Activated CD8-positive, alpha-beta T cell treated with anti-CD3 and anti-CD28 coated beads for 36 hours (primary cell): ENCODE results near the gene SBNO2. TPM values are rescaled to one million over a fixed set of nuclear protein-coding genes. Genes with fewer than 3 reads are reported as not detected.

Experiments used
- ATAC-seq: fragments of 200-7000 bp; cut with Tn5 transposase; one replicate; pipeline ENCODE4 v1.10.0; 2021; ENCODE audit warnings: mild to moderate bottlenecking, moderate library complexity
- CTCF ChIA-PET: fragments of 350-600 bp; sonication (Branson Sonifier 250); formaldehyde crosslinking; loops from one replicate; lab custom pipeline; 2021; ENCODE audit warnings: antibody characterized with exemption; lab: Charles Lee
- POLR2A ChIA-PET: fragments of 350-600 bp; sonication (Branson Sonifier 250); formaldehyde crosslinking; loops from one replicate; lab custom pipeline; 2021; ENCODE audit warnings: antibody characterized with exemption; lab: Charles Lee
- DNase-seq: peaks from one replicate; pipeline ENCODE4 v3.0.0-alpha.2; 2020
- H3K27ac Mint-ChIP-seq: one replicate; pipeline ENCODE4 v1.8.0; 2021; ENCODE audit warnings: mild to moderate bottlenecking, mixed read lengths
- H3K27me3 Mint-ChIP-seq: one replicate; pipeline ENCODE4 v1.8.0; 2021; ENCODE audit warnings: mixed read lengths
- H3K36me3 Mint-ChIP-seq: one replicate; pipeline ENCODE4 v1.8.0; 2021; ENCODE audit warnings: low read depth, mixed read lengths
- H3K4me1 Mint-ChIP-seq: one replicate; pipeline ENCODE4 v1.8.0; 2021; ENCODE audit warnings: low read depth, mixed read lengths
- H3K4me3 Mint-ChIP-seq: one replicate; pipeline ENCODE4 v1.8.0; 2021; ENCODE audit warnings: mild to moderate bottlenecking, moderate library complexity, mixed read lengths
- H3K9me3 Mint-ChIP-seq: one replicate; pipeline ENCODE4 v1.8.0; 2021; ENCODE audit warnings: mixed read lengths
- CTCF ChIP-seq: fragments of 200-600 bp; IDR thresholded peaks from one replicate; pipeline ENCODE4 v1.8.0; 2022; ENCODE audit warnings: antibody characterized with exemption, mild to moderate bottlenecking
- intact Hi-C: fragments of 100-400 bp; cut with micrococcal nuclease; formaldehyde crosslinking; loops from one replicate; pipeline ENCODE4 v1.10.0; 2022
- total RNA-seq, 2 experiments: library from RNA; stranded (reverse); gene quantifications; one replicate each; pipeline ENCODE4 v1.2.3, GENCODE V29; 2021

The SBNO2 gene
- total RNA-seq, 2 experiments from 2014 or later, result 41.7 to 42.0 TPM

DNA sequence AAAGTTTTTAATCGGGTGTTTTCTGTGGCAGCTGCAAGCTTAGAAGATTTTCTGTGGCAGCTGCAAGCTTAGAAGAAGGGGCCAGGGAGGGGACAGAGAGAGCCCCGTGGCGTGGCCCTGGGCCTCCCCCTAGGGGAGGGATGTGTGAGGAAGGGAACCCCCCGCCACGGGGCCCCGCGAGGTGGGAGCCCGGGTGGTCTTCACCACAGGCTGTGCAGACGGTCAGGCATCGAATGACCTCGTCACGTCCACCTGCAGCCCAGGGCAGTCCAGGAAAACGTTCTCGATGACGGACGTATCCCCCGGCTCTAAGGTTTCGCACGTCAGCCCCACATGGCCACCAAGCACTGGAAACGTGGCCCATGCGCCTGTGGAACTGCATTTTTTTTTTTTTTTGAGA is 87.5 kb downstream of the SBNO2 start:
- Mint-ChIP-seq H3K36me3 (peaks cover 58% of the 10 kb centered on the region), H3K27me3 (no peaks in the 10 kb centered on the region), H3K4me3 (no peak overlapping the region), H3K27ac (no peak overlapping the region), H3K4me1 (peaks cover 57% of the 10 kb centered on the region), H3K9me3 (no peaks in the 10 kb centered on the region)
- DNase-seq (no peak), ATAC-seq (no peak)
- ChIA-PET POLR2A (interaction anchor here (1.2 to 10.0 kb wide), 10 partner anchors 8 to 175 kb away, joined by 3 to 148 read pairs (median 6); partner anchors contain the start of genes ARHGAP45, CNN2 and POLR2E), CTCF (interaction anchor here (1.1 to 2.4 kb wide), 2 partner anchors 20 to 154 kb away, joined by 3 to 10 read pairs; partner anchors contain the start of gene ARHGAP45)
- no peak for TF ChIP-seq CTCF
- intact Hi-C loops, result no loop called here

- Mint-ChIP-seq H3K4me3 (no peak overlapping the region), H3K4me1 (peaks cover 56% of the 10 kb centered on the region), H3K36me3 (peaks cover 60% of the 10 kb centered on the region), H3K27me3 (no peaks in the 10 kb centered on the region), H3K27ac (no peak overlapping the region), H3K9me3 (no peaks in the 10 kb centered on the region)
- intact Hi-C loops, result no loop called here
- no peak for TF ChIP-seq CTCF
- no peak for DNase-seq
- no peak for ATAC-seq
- ChIA-PET CTCF (interaction anchor here (1.1 kb wide), 1 partner anchor 155 kb away, joined by 3 read pairs; no protein-coding TSS in a partner anchor), POLR2A (interaction anchor here (1.2 to 10.0 kb wide), 11 partner anchors 9 to 176 kb away, joined by 3 to 148 read pairs (median 6); partner anchors contain the start of genes ARHGAP45, CNN2 and POLR2E)
Observed at GRCh38 chr19:1085676-1086442, 88.2 kb downstream of the SBNO2 start.

- Mint-ChIP-seq H3K4me1 (peaks cover 58% of the 10 kb centered on the region), H3K4me3 (no peak overlapping the region), H3K27ac (peak overlapping the region; percentile 40), H3K27me3 (no peaks in the 10 kb centered on the region), H3K9me3 (no peaks in the 10 kb centered on the region), H3K36me3 (peaks cover 64% of the 10 kb centered on the region)
- ChIA-PET POLR2A (interaction anchor here (0.7 to 10.0 kb wide), 11 partner anchors 9 to 174 kb away, joined by 3 to 148 read pairs (median 6); partner anchors contain the start of genes ARHGAP45, CNN2 and POLR2E), CTCF (no interaction called here)
- no peak for TF ChIP-seq CTCF
- DNase-seq (no peak), ATAC-seq (no peak)
- intact Hi-C loops, result no loop called here
Observed at GRCh38 chr19:1085053-1085658, 88.9 kb downstream of the SBNO2 start.

DNA sequence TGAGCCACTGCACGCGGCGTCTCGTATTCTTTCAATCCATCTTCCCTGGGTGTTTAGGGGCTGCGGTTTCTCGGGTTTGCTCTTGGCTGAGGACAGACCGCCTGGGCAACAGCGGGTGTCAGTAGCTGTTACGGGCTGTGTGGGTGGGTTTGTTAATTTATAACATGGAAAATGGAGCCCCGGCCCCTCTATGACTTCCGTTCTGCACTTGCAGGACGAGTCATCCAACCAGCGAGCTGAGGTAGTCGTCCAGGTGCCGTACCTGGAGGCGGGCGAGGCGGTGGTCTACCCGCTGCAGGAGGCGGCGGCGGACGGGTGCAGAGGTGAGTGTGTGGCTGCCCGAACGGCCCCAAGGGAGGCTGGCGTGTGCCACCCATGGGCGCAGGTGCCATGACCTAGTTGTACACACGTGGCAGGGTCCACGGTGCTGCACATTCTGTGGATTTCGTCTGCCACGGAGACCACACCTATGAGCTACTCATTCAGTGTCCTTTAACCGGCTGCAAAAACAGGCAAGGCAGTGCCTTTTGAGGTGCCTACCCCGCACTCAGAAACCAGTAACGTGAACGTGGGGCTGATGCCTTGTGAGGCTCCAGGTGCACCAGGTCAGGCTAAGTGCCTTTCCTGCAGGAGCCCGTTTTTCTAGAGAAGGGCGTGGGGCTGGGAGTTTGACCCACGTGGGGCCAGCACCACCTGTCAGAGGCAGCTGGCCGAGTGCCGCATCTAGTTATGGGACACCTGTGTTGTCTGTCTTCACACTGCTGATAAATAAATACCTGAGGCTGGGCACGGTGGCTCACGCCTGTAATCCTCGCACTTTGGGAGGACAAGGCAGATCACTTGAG is 89.8 kb downstream of the SBNO2 start:
- CTCF ChIA-PET, result interaction anchor here (1.0 kb wide), 1 partner anchor 111 kb away, joined by 3 read pairs; no protein-coding TSS in a partner anchor
- ATAC-seq, result no peak
- DNase-seq, result peak; percentile 62
- Mint-ChIP-seq H3K9me3 (no peaks in the 10 kb centered on the region), H3K36me3 (peaks cover 69% of the 10 kb centered on the region), H3K4me1 (peaks cover 61% of the 10 kb centered on the region), H3K27ac (peak overlapping the region; percentile 48), H3K27me3 (no peaks in the 10 kb centered on the region), H3K4me3 (no peak overlapping the region)
- POLR2A ChIA-PET, result interaction anchor here (0.7 to 10.0 kb wide), 10 partner anchors 9 to 175 kb away, joined by 3 to 148 read pairs (median 4); partner anchors contain the start of genes CNN2 and POLR2E
- intact Hi-C loops, result no loop called here
- TF ChIP-seq CTCF, result no peak
